ENCODE results near the gene PDXK.

Gene PDXK

DNA sequence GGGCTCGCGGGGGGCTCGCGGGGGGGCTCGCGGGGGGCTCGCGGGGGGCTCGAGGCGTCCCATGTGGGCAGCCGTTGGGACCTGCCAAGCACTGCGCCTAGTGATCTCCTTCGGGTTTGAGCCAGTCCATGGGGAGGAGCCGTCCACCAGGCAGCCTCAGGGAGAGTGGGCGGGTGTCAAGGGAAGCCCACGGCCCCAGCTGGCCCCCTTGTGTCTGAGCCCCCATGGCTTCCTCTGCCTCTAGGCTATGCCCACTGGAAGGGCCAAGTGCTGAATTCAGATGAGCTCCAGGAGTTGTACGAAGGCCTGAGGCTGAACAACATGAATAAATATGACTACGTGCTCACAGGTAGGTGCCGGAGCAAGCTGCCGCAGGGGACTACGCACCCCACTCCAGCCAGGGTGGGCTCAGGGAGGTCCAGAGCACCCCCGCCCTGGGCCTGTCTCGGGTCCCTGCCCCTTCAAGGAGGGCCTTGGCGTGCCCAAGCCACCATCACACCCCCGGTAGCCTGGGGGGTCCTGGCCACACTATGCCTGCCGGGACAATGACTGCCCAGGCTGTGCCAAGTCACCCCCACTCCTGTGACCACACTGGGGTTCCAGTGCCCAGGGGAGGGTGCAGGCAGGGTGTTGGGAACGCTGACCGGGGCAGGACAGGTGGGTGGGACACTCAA, 22.6 kb downstream of the PDXK start:
- TF ChIP-seq CTCF (IDR thresholded peaks at IDR 0.05; ENCODE audit: extremely low read depth, missing control alignments) = no peak
- DNase-seq (ENCODE audit: low spot score) = no peak

GRCh38 chr21:43743947-43744346, 25.0 kb downstream of the PDXK start:
- DNase-seq (ENCODE audit: low spot score) = no peak
- no peak for TF ChIP-seq CTCF (IDR thresholded peaks at IDR 0.05; ENCODE audit: extremely low read depth, missing control alignments)

DNA sequence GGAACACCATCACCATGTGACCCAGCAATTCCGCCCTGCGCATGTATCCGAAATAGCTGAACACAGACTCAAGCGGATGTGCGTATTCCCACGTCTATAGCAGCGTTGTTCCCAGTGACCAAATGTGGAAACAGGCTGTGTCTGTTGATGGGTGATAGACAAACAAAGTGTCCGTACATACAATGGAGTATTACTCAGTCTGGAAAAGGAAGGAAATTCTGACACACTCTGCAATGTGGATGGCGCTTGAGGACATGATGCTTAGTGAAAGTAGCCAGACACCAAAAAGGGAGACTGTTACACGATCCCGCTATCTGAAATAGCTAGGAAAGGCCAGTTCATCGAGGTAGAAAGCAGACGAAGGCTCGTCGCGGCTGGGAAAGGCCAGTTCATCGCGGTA, 25.8 kb downstream of the PDXK start:
- TF ChIP-seq CTCF (IDR thresholded peaks at IDR 0.05; ENCODE audit: extremely low read depth, missing control alignments) = no peak
- DNase-seq (ENCODE audit: low spot score) = no peak

DNA sequence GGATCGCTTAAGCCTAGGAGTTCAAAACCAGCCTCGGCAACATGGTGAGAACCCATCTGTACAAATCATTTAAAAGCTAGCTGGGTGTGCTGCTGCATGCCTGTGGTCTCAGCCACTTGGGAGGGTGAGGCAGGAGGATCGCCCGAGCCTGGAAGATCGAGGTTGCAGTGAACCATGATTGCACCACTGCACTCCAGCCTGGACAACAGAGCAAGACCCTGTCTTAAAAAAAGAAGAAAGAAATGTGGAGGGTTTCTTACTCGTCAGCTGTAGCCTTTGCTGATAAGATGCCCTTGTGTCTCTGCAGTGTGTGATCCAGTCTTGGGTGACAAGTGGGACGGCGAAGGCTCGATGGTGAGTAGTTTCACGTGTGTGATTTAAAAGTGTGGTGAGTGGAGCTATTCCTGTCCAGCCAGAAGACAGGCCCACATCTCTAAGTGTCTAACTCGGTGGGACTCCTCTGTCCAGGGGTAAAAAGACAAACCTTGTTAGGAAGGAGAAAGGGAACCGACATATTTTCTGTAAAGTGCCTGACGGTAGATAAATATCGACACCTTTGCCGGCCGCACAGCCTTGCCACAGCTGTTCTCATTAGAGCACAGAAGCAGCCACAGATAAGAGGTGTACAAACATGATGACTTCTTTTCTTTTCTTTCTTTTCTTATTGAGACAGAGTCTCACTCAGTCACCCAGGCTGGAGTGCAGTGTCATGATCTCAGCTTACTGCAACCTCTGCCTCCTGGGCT, 27.0 kb downstream of the PDXK start:
- no peak for TF ChIP-seq CTCF (IDR thresholded peaks at IDR 0.05; ENCODE audit: extremely low read depth, missing control alignments)
- no peak for DNase-seq (ENCODE audit: low spot score)

- no peak for TF ChIP-seq CTCF (IDR thresholded peaks at IDR 0.05; ENCODE audit: extremely low read depth, missing control alignments)
- no peak for DNase-seq (ENCODE audit: low spot score)
Observed at GRCh38 chr21:43748622-43749021, 29.7 kb downstream of the PDXK start.

DNA sequence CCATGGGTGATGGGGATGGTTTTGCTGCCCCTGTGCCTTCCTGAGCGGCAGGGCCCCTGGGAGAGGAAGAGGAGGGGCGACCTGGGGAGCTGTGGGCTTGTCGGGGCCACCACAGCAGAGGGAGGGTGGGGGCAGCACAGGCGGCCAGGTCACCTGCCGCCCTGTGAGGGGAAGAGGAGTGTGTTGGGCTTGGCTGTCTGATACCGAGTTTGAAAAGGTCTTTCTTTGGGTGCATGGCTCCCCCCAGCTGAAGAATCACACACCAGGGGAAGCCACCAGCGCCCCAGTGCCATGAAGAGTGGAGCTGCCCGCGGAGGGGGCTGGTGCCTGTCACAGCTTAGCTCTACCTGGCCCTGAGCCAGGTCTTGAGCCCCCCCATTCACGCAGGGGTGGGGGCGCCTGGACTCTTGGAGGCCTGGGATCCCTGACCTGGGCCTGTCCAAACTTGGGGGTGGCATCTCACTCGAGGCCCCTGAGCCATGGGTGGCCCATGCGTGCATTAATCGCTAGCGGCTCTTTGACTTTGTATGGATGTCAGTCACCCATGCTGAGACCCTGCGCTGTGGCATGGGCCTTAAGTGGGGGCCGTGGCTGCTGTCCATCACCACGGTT, 30.8 kb downstream of the PDXK start:
- no peak for DNase-seq (ENCODE audit: low spot score)
- TF ChIP-seq CTCF (IDR thresholded peaks at IDR 0.05; ENCODE audit: extremely low read depth, missing control alignments) = no peak

DNA sequence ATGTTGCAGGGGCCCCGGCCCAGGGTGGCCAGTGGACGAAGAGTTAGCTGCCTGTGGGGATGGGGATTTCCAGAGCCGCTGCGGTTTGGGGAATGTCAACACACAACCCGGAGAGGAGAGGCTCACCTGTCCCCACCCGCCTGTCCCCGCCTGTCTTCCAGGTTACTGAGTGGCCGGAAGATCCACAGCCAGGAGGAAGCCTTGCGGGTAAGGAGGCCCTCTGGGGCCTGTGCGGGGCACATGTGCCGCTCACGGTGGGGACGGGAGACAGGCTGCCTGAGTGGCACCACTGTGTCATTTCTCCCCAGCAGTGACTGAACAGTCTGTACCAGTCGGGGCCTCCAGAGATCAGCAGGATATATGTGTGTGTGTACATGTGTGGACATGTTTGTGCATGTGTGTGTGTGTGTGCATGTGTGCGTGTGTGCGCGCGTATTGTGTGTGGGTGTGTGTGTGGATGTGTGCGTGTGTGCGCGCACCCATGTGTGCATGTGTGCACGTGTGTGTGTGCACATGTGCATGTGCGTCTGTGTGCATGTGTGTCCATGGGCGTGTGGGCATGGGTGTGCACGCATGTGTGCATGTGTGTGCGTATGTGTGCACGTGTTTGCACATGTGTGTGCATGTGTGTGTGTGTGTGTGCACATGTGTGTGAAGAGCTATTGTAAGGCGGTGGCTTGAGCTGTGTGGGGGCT, 31.6 kb downstream of the PDXK start:
- TF ChIP-seq CTCF (IDR thresholded peaks at IDR 0.05; ENCODE audit: extremely low read depth, missing control alignments) = no peak
- DNase-seq (ENCODE audit: low spot score) = no peak
